HepG2 (cell line): ENCODE results near the gene ATOSB. TPM values are rescaled to one million over a fixed set of nuclear protein-coding genes. Genes with fewer than 3 reads are reported as not detected.

Experiments
- ATAC-seq: fragments of 200-7000 bp; cut with Tn5 transposase; 3 replicates; pipeline ENCODE4 v1.9.1; 2020; ENCODE audit warnings: mild to moderate bottlenecking, moderate library complexity
- BruUV-seq: library from RNA; stranded (reverse); fragments of 400-500 nt; replicated peaks from 2 replicates; lab custom pipeline; 2021; lab: Mats Ljungman, UMichigan
- CTCF ChIA-PET: fragments of 300-600 bp; formaldehyde crosslinking; extraction: SDS; loops from one replicate; lab custom pipeline; 2021; ENCODE audit warnings: low total read pairs, inconsistent platforms, low intra/inter-chr PET ratio; lab: Yijun Ruan, JAX
- POLR2A ChIA-PET: fragments of 350-600 bp; sonication (Branson Sonifier 250); formaldehyde crosslinking; loops from one replicate; lab custom pipeline; 2020; ENCODE audit warnings: antibody characterized with exemption, inconsistent platforms; lab: Yijun Ruan, JAX
- DNase-seq: peaks from one replicate; pipeline ENCODE4 v3.0.0-alpha.2; 2015; ENCODE audit warnings: low spot score
- FAIRE-seq: peaks from 3 replicates; lab custom pipeline; 2011; peaks lifted over from hg19 to GRCh38; lab: Jason Lieb, UNC
- H2AFZ ChIP-seq: one replicate; pipeline ENCODE4 v1.6.1; 2011; ENCODE audit warnings: low read length, inconsistent platforms
- H3K27ac ChIP-seq: fragments of 300-600 bp; 3 replicates; pipeline ENCODE4 v1.8.0; 2011; ENCODE audit warnings: mixed run types, mild to moderate bottlenecking, mixed read lengths, low read length, inconsistent platforms; ENCODE audit not compliant: insufficient read depth; ENCODE audit errors: extremely low read length
- H3K27me3 ChIP-seq, 2 experiments: fragments of 200-600 bp in 1 of 2; 2 replicates in 1 of 2; 3 replicates in 1 of 2; pipeline versions ENCODE4 v1.6.0 to v1.8.0; 2011; ENCODE audit warnings: low read length in 2 of 2, mild to moderate bottlenecking in 2 of 2, moderate library complexity in 2 of 2, inconsistent platforms in 1 of 2; ENCODE audit not compliant: insufficient read depth in 2 of 2, control insufficient read depth in 1 of 2
- H3K36me3 ChIP-seq, 2 experiments: fragments of 200-600 bp in 1 of 2; replicated peaks in 1 of 2; 2 replicates in 1 of 2; 3 replicates in 1 of 2; pipeline versions ENCODE4 v1.5.1 to v1.8.0; 2011; ENCODE audit warnings: low read length in 2 of 2, inconsistent platforms in 1 of 2; ENCODE audit not compliant: insufficient read depth in 2 of 2, control insufficient read depth in 1 of 2
- H3K4me1 ChIP-seq: 2 replicates; pipeline ENCODE4 v1.5.1; 2012; ENCODE audit warnings: low read length, inconsistent platforms; ENCODE audit not compliant: insufficient read depth
- H3K4me2 ChIP-seq: 2 replicates; pipeline ENCODE4 v1.6.0; 2011; ENCODE audit warnings: low read depth, low read length, inconsistent platforms
- H3K4me3 ChIP-seq, 3 experiments: fragments of 200-600 bp in 1 of 3; sonication (generic), shearing (Covaris generic) in 1 of 3; replicated peaks in 1 of 3; 2 replicates each; pipeline ENCODE4 v1.5.1; 2011 to 2016; ENCODE audit warnings: low read length in 3 of 3, inconsistent platforms in 2 of 3, low read depth in 2 of 3, mild to moderate bottlenecking in 2 of 3, control low read depth in 1 of 3, mixed read lengths in 1 of 3; ENCODE audit not compliant: insufficient read depth in 1 of 3
- H3K79me2 ChIP-seq: one replicate; pipeline ENCODE4 v1.6.1; 2011; ENCODE audit warnings: low read length, inconsistent platforms; ENCODE audit not compliant: insufficient read depth
- H3K9ac ChIP-seq: 2 replicates; pipeline ENCODE4 v1.6.0; 2011; ENCODE audit warnings: mild to moderate bottlenecking, low read depth, low read length, inconsistent platforms; ENCODE audit not compliant: insufficient read depth
- H3K9me3 ChIP-seq: 2 replicates; pipeline ENCODE4 v1.5.1; 2012; ENCODE audit warnings: mild to moderate bottlenecking, low read length
- H4K20me1 ChIP-seq: 2 replicates; pipeline ENCODE4 v1.6.0; 2011; ENCODE audit warnings: inconsistent platforms, mild to moderate bottlenecking, low read length, moderate library complexity; ENCODE audit not compliant: insufficient read depth
- POLR2AphosphoS2 ChIP-seq: IDR thresholded peaks from 2 replicates; pipeline ENCODE4 v1.6.1; 2011; ENCODE audit warnings: low read depth, low read length, improper control_type of control experiment
- POLR2AphosphoS5 ChIP-seq: IDR thresholded peaks from 2 replicates; pipeline ENCODE4 v1.6.1; 2012; ENCODE audit warnings: low read depth, low read length
- ZNF207 ChIP-seq: fragments of 450-650 bp; IDR thresholded peaks from 2 replicates; pipeline ENCODE4 v1.6.1; 2016; ENCODE audit warnings: antibody characterized with exemption, borderline replicate concordance
- ZNF24 ChIP-seq: fragments of 450-650 bp; IDR thresholded peaks from 2 replicates; pipeline ENCODE4 v1.6.1; 2017; ENCODE audit warnings: antibody characterized with exemption, mild to moderate bottlenecking
- ZZZ3 ChIP-seq: sonication (generic); formaldehyde crosslinking; IDR thresholded peaks from 2 replicates; pipeline ENCODE4 v1.4.0; 2020; ENCODE audit warnings: missing genetic modification reagents, mild to moderate bottlenecking, borderline replicate concordance
- WGBS: methylation state at CpG from one replicate; pipeline ENCODE4 v1.1.6; 2017; ENCODE audit warnings: low lambda C conversion rate; 5-methylcytosine and 5-hydroxymethylcytosine counted together
- in situ Hi-C: cut with HindIII; loops from 2 replicates; pipeline ENCODE4 v1.10.0; 2017; ENCODE audit warnings: low pct_unique_long_range_greater_than_20kb; ENCODE audit not compliant: extremely low pct_ligation_motif_present
- intact Hi-C: fragments of 100-400 bp; cut with micrococcal nuclease; formaldehyde crosslinking; loops from one replicate; pipeline ENCODE4 v1.10.0; 2022; ENCODE audit not compliant: unreplicated experiment
- polyA plus RNA-seq, 8 experiments: library from polyadenylated mRNA; depleted of rRNA in 3 of 8; stranded (reverse) in 7 of 8; unstranded in 1 of 8; fragments of >200 nt; fragmentation: Illumina TruSeq in 4 of 8; extraction: Trizol in 4 of 8; gene quantifications; 2 replicates each; pipeline versions ENCODE4 v1.2.1 to v1.2.3, GENCODE V29; 2011 to 2016; ENCODE audit warnings: low read depth in 4 of 8, missing spikeins in 1 of 8, mixed read lengths in 1 of 8; ENCODE audit not compliant: insufficient read depth in 1 of 8
- total RNA-seq, 5 experiments: library from RNA; depleted of rRNA; stranded (reverse); fragments of >200 nt; fragmentation: Illumina TruSeq; extraction: Trizol; gene quantifications; 2 replicates each; pipeline ENCODE4 v1.2.3, GENCODE V29; 2016; ENCODE audit warnings: low read depth in 1 of 5
- TF ChIP-seq, protein P1 (sequence below): sonication (generic); formaldehyde crosslinking; IDR thresholded peaks from 2 replicates; pipeline ENCODE4 v1.4.0; 2020; ENCODE audit warnings: low read depth, mild to moderate bottlenecking, missing genetic modification reagents
- TF ChIP-seq, protein P2 (sequence below): sonication (generic); formaldehyde crosslinking; IDR thresholded peaks from 2 replicates; pipeline ENCODE4 v1.5.1; 2020; ENCODE audit warnings: missing genetic modification reagents, mild to moderate bottlenecking, borderline replicate concordance

The ATOSB gene
- total and polyA plus RNA-seq, 2 of the 13 experiments (the other 11 are each of a cell fraction or from before 2014, with no cell fraction given), result 1.9 to 6.4 TPM

DNA sequence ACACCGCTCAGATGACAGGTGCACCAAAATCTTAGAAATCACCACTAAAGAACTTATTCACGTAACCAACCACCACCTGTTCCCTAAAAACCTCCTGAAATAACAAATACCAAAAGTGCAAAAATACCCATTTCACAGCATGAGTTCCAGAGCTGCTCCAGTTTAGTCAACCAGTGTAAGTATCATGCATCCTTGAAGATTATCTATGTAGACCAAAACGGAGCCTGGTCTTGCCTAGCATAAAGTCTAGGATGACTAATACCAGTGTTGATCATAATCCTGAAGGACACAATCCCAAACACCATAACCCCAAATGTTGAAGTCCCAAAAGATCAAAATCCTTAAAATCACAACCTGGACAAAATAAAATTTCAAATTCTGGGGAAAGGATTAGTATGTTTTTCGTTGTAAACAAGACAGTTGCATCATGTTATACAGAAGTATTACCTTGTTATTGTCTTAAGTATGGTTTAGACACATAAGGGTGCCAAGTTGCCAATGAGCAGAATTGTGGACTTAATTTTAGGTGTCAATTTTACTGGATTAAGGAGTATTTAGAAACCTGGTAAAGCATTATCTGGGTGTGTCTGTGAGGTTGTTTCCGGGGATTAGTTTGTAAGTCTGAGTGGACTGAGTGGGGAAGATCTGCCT lies 61.4 kb downstream of the ATOSB start:
- no peaks in the 10 kb centered on the region for H3K27me3 ChIP-seq
- H4K20me1 ChIP-seq, result peaks cover 1% of the 10 kb centered on the region
- peaks cover 11 to 33% of the 10 kb centered on the region in 2 experiments for H3K36me3 ChIP-seq
- CTCF ChIA-PET, result no interaction called here
- FAIRE-seq, result no peak
- H3K4me2 ChIP-seq, result no peak overlapping the region
- ATAC-seq, result no peak
- intact Hi-C loops (no loop called here), in situ Hi-C loops (no loop called here)
- no peaks in the 10 kb centered on the region for H3K9me3 ChIP-seq
- no peak overlapping the region for H3K4me3 ChIP-seq
- H3K27ac ChIP-seq, result no peak overlapping the region
- WGBS, result 53% methylated on average over 5 of the region's 5 CpGs
- POLR2A ChIA-PET, result interaction anchor here (0.7 to 1.5 kb wide), 2 partner anchors 18 to 27 kb away, joined by 4 to 6 read pairs; partner anchors contain the start of gene VCP
- H3K9ac ChIP-seq, result no peak overlapping the region
- TF ChIP-seq POLR2AphosphoS5 (peak; percentile 44; the same call in 1 of the 2 replicates), ZNF207 (no peak), ZNF24 (no peak), POLR2AphosphoS2 (peak; percentile 91; the same call in 1 of the 2 replicates), ZZZ3 (CRISPR knock-in tag) (no peak)
- TF ChIP-seq, protein P1, sequence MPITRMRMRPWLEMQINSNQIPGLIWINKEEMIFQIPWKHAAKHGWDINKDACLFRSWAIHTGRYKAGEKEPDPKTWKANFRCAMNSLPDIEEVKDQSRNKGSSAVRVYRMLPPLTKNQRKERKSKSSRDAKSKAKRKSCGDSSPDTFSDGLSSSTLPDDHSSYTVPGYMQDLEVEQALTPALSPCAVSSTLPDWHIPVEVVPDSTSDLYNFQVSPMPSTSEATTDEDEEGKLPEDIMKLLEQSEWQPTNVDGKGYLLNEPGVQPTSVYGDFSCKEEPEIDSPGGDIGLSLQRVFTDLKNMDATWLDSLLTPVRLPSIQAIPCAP (CRISPR knock-in tag), result no peak
- TF ChIP-seq, protein P2, sequence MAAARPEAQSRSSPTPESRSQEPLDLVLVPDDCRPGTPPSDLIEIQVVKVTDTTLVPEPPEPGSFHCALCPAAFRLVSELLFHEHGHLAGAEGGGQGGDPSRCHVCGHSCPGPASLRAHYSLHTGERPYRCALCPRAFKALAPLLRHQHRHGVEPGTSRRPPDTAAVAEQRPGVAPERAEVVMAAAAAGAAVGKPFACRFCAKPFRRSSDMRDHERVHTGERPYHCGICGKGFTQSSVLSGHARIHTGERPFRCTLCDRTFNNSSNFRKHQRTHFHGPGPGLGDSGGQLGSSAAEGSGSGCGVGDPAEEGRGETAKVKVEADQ (CRISPR knock-in tag), result no peak
- no peak overlapping the region for H2AFZ ChIP-seq
- H3K79me2 ChIP-seq, result no peaks in the 10 kb centered on the region
- no TSS peak for BruUV-seq
- H3K4me1 ChIP-seq, result no peaks in the 10 kb centered on the region
- DNase-seq, result no peak

Other genes starting within 250 kb of the ATOSB start
- not detected in 2 replicates for gene PHF24, start 157.6 kb downstream of the ATOSB start, total RNA-seq (2016; rRNA removed; fragmentation: Illumina TruSeq; extraction: Trizol)
- gene PHF24, start 157.6 kb downstream of the ATOSB start, polyA plus RNA-seq (2011; rRNA removed), result 0.05 TPM in 1 of 2 replicates, not detected in the other
- 0.69 and 0.90 TPM in 2 replicates for gene DNAJB5, start 126.1 kb downstream of the ATOSB start, total RNA-seq (2016; rRNA removed; fragmentation: Illumina TruSeq; extraction: Trizol)
- gene DNAJB5, start 126.1 kb downstream of the ATOSB start, polyA plus RNA-seq (2011; rRNA removed), result 0.40 and 0.54 TPM in 2 replicates
- 391 and 406 TPM in 2 replicates for gene VCP, start 43.2 kb downstream of the ATOSB start, total RNA-seq (2016; rRNA removed; fragmentation: Illumina TruSeq; extraction: Trizol)
- 143 and 166 TPM in 2 replicates for gene VCP, start 43.2 kb downstream of the ATOSB start, polyA plus RNA-seq (2011; rRNA removed)
- gene FANCG, start 35.9 kb downstream of the ATOSB start, total RNA-seq (2016; rRNA removed; fragmentation: Illumina TruSeq; extraction: Trizol), result 43.3 and 45.1 TPM in 2 replicates
- gene FANCG, start 35.9 kb downstream of the ATOSB start, polyA plus RNA-seq (2011; rRNA removed), result 10.8 and 14.4 TPM in 2 replicates
- gene PIGO, start 19.3 kb downstream of the ATOSB start, total RNA-seq (2016; rRNA removed; fragmentation: Illumina TruSeq; extraction: Trizol), result 6.6 and 20.5 TPM in 2 replicates
- gene PIGO, start 19.3 kb downstream of the ATOSB start, polyA plus RNA-seq (2011; rRNA removed), result 24.4 and 26.2 TPM in 2 replicates
- gene STOML2, start 12.7 kb downstream of the ATOSB start, total RNA-seq (2016; rRNA removed; fragmentation: Illumina TruSeq; extraction: Trizol), result 250 and 305 TPM in 2 replicates
- gene STOML2, start 12.7 kb downstream of the ATOSB start, polyA plus RNA-seq (2011; rRNA removed), result 243 and 245 TPM in 2 replicates
- gene UNC13B, start 46.1 kb upstream of the ATOSB start, total RNA-seq (2016; rRNA removed; fragmentation: Illumina TruSeq; extraction: Trizol), result 18.3 and 23.6 TPM in 2 replicates
- gene UNC13B, start 46.1 kb upstream of the ATOSB start, polyA plus RNA-seq (2011; rRNA removed), result 14.0 and 17.8 TPM in 2 replicates